Neuronal stem cell (in vitro differentiated cells): Measurements from ENCODE around the gene NDN.

ENCODE experiments used
- DNase-seq: peaks from one replicate; pipeline ENCODE4 v3.0.0-alpha.2; 2013; ENCODE audit warnings: low spot score
- H2AFZ ChIP-seq: one replicate; pipeline ENCODE4 v1.6.1; 2013; ENCODE audit warnings: mild to moderate bottlenecking, low read length, inconsistent platforms
- H2AK5ac ChIP-seq: 2 replicates; pipeline ENCODE4 v1.6.1; 2013; ENCODE audit warnings: low read depth, mild to moderate bottlenecking, inconsistent platforms, low read length, moderate library complexity, mixed read lengths
- H2BK120ac ChIP-seq: 2 replicates; pipeline ENCODE4 v1.6.1; 2013; ENCODE audit warnings: low read depth, mild to moderate bottlenecking, inconsistent platforms, low read length, moderate library complexity, mixed read lengths
- H2BK12ac ChIP-seq: one replicate; pipeline ENCODE4 v1.6.1; 2013; ENCODE audit warnings: low read length, inconsistent platforms
- H2BK15ac ChIP-seq: 2 replicates; pipeline ENCODE4 v1.6.1; 2013; ENCODE audit warnings: mild to moderate bottlenecking, low read length, inconsistent platforms, mixed read lengths
- H2BK5ac ChIP-seq: one replicate; pipeline ENCODE4 v1.6.1; 2013; ENCODE audit warnings: inconsistent platforms, mild to moderate bottlenecking, low read length, moderate library complexity
- H3K14ac ChIP-seq: one replicate; pipeline ENCODE4 v1.6.1; 2013; ENCODE audit warnings: low read length, inconsistent platforms
- H3K18ac ChIP-seq: 2 replicates; pipeline ENCODE4 v1.6.1; 2013; ENCODE audit warnings: low read length, inconsistent platforms
- H3K23ac ChIP-seq: 2 replicates; pipeline ENCODE4 v1.6.1; 2013; ENCODE audit warnings: low read depth, mild to moderate bottlenecking, mixed read lengths, low read length, inconsistent platforms; ENCODE audit not compliant: poor library complexity
- H3K27ac ChIP-seq: replicated peaks from 3 replicates; pipeline ENCODE4 v1.5.1; 2013; ENCODE audit warnings: low read length, inconsistent platforms
- H3K27me3 ChIP-seq, 3 experiments: 2 replicates each; pipeline ENCODE4 v1.6.1; 2013; ENCODE audit warnings: low read length in 3 of 3, mild to moderate bottlenecking in 2 of 3, inconsistent platforms in 1 of 3, low read depth in 1 of 3, mixed read lengths in 1 of 3, moderate library complexity in 1 of 3; ENCODE audit not compliant: control insufficient read depth in 3 of 3, insufficient read depth in 3 of 3
- H3K36me3 ChIP-seq, 2 donors: replicated peaks in 1 of 2; 2 replicates each; pipeline ENCODE4 v1.6.1; 2013; ENCODE audit warnings: low read length in 2 of 2; ENCODE audit not compliant: control insufficient read depth in 2 of 2, insufficient read depth in 2 of 2
- H3K4ac ChIP-seq: 2 replicates; pipeline ENCODE4 v1.6.1; 2013; ENCODE audit warnings: inconsistent platforms, mild to moderate bottlenecking, low read length, moderate library complexity
- H3K4me1 ChIP-seq, 2 donors: 1 replicate in 1 of 2; 2 replicates in 1 of 2; pipeline ENCODE4 v1.6.1; 2013; ENCODE audit warnings: low read length in 2 of 2, low read depth in 1 of 2; ENCODE audit not compliant: control insufficient read depth in 2 of 2, insufficient read depth in 1 of 2
- H3K4me2 ChIP-seq: one replicate; pipeline ENCODE4 v1.6.1; 2013; ENCODE audit warnings: mild to moderate bottlenecking, low read length, inconsistent platforms; ENCODE audit not compliant: insufficient read depth, poor library complexity, severe bottlenecking
- H3K4me3 ChIP-seq, 2 donors: 2 replicates each; pipeline ENCODE4 v1.5.1; 2013; ENCODE audit warnings: low read length in 2 of 2, mild to moderate bottlenecking in 2 of 2, inconsistent platforms in 1 of 2, moderate library complexity in 1 of 2
- H3K79me1 ChIP-seq: one replicate; pipeline ENCODE4 v1.6.1; 2013; ENCODE audit warnings: low read depth, mild to moderate bottlenecking, inconsistent platforms, low read length, moderate library complexity
- H3K9ac ChIP-seq: one replicate; pipeline ENCODE4 v1.6.1; 2013; ENCODE audit warnings: mild to moderate bottlenecking, low read depth, low read length, inconsistent platforms; ENCODE audit not compliant: poor library complexity
- H3K9me3 ChIP-seq, 2 donors: replicated peaks in 1 of 2; 2 replicates each; pipeline versions ENCODE3 to v1.6.1; 2013; ENCODE audit warnings: low read length in 2 of 2, mild to moderate bottlenecking in 2 of 2, inconsistent platforms in 1 of 2, low read depth in 1 of 2, mixed read lengths in 1 of 2, moderate library complexity in 1 of 2; ENCODE audit not compliant: control insufficient read depth in 2 of 2, insufficient read depth in 1 of 2
- H4K8ac ChIP-seq: one replicate; pipeline ENCODE4 v1.6.1; 2013; ENCODE audit warnings: low read depth, mild to moderate bottlenecking, inconsistent platforms, low read length, moderate library complexity
- H4K91ac ChIP-seq: one replicate; pipeline ENCODE4 v1.6.1; 2013; ENCODE audit warnings: low read length, low read depth, mild to moderate bottlenecking, inconsistent platforms; ENCODE audit not compliant: poor library complexity
- WGBS, 2 donors: extraction: QIAGEN DNeasy Blood & Tissue Kit; methylation state at CpG; one replicate each; pipeline ENCODE4 v1.1.7; 2013; ENCODE audit warnings: missing lambda C conversion rate in 2 of 2, mixed read lengths in 1 of 2; ENCODE audit not compliant: insufficient read length in 2 of 2, insufficient replicate concordance in 1 of 2; ENCODE audit errors: extremely low coverage in 2 of 2; 5-methylcytosine and 5-hydroxymethylcytosine counted together

The NDN gene

DNA sequence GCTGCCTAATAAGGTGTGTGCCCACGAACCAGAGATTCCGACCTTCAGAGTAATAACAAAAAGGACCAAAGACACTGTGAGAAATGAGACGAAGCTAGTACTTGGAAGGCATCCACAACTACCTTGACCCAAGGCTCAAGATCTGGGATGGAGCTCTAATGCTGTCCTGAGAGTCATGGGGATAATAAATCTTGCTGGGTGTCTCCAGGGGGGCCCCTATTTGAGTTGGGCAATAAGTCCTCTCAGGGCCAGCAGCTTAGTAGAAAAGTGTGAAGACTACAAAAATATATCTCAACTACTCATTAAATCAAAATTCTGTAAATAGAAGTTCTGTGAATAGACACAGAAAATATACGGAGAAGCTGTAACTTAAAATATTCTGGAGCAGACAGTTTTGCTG lies 2.9 kb upstream of the NDN start:
- Histone ChIP-seq H3K27ac (no peak overlapping the region), H3K4me3 (no peak overlapping the region), H3K18ac (no peak overlapping the region), H3K27me3 (no peaks in the 10 kb centered on the region), H3K4ac (no peak overlapping the region), H3K4me1 (peaks cover 9 to 16% of the 10 kb centered on the region in 2 donors), H3K9me3 (peaks cover 0 to 14% of the 10 kb centered on the region in 2 donors), H3K14ac (no peak overlapping the region), H2BK120ac (no peak overlapping the region), H3K79me1 (peaks cover 3% of the 10 kb centered on the region), H2BK5ac (no peak overlapping the region), H3K23ac (no peak overlapping the region), H3K9ac (no peak overlapping the region), H2BK15ac (no peak overlapping the region), H2BK12ac (no peak overlapping the region), H4K91ac (no peak overlapping the region), H3K36me3 (peaks cover 0 to 9% of the 10 kb centered on the region in 2 donors), H2AFZ (peak overlapping the region; percentile 55), H4K8ac (no peak overlapping the region), H3K4me2 (no peak overlapping the region), H2AK5ac (no peak overlapping the region)
- WGBS, 2 donors = no CpG with 5 or more reads among the region's 4 CpGs
- DNase-seq = no peak

DNA sequence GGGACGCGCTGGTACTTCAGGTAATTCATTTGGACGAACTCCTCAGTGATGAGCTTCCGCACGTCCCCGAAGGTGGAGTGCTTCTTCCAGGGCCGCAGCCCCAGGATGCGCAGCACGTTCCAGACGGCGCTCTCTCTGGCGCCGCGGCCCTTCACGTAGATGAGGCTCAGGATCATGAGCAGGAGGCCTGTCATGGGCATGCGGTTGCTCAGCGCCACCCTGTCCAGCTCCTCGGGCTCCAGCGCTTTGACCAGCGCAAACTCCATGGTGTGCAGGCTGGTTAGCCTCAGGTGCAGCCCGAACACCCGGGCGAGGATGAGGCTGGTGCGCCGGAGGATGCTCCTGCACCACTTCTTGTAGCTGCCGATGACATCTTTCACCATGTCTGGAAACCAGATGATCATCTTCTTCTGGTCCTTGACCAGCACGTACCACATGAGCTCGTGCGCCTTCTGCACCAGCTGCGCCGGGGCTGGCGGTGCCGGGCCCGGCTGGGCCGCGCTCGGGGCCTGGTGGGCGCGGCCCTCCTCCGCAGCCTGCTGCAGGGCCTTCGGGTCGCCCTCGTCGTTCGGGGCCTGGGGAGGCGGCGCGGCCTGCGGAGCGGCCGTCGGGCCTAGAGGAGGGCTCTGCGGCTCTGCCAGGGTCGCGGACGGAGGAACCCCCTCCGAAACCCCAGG lies 501 bp downstream of the NDN start:
- no peaks in the 10 kb centered on the region for H3K27me3 ChIP-seq
- no peak for DNase-seq
- no peak overlapping the region for H3K27ac ChIP-seq
- H3K18ac ChIP-seq = peak overlapping the region; percentile 82
- H3K4me1 ChIP-seq = peaks cover 9 to 16% of the 10 kb centered on the region in 2 donors
- WGBS, 2 donors = no CpG with 5 or more reads among the region's 57 CpGs
- peaks cover 3% of the 10 kb centered on the region for H3K79me1 ChIP-seq
- peak overlapping the region; percentile 70 for H2AK5ac ChIP-seq
- H2BK5ac ChIP-seq = peak overlapping the region; percentile 31
- H3K9me3 ChIP-seq = peaks cover 0 to 6% of the 10 kb centered on the region in 2 donors
- peak overlapping the region; percentile 76 for H3K23ac ChIP-seq
- H3K4ac ChIP-seq = no peak overlapping the region
- H3K4me3 ChIP-seq = peak overlapping the region; percentile 69 to 87
- H4K8ac ChIP-seq = no peak overlapping the region
- no peak overlapping the region for H3K14ac ChIP-seq
- no peak overlapping the region for H2BK12ac ChIP-seq
- no peak overlapping the region for H2BK15ac ChIP-seq
- H3K4me2 ChIP-seq = peak overlapping the region; percentile 65
- H2BK120ac ChIP-seq = no peak overlapping the region
- peak overlapping the region; percentile 86 for H3K9ac ChIP-seq
- peak overlapping the region; percentile 60 for H2AFZ ChIP-seq
- H3K36me3 ChIP-seq = peaks cover 0 to 12% of the 10 kb centered on the region in 2 donors
- peak overlapping the region; percentile 82 for H4K91ac ChIP-seq

GRCh38 chr15:23671481-23671880 lies 15.6 kb downstream of the NDN start:
- Histone ChIP-seq H3K18ac (no peak overlapping the region), H4K91ac (no peak overlapping the region), H2BK12ac (no peak overlapping the region), H3K27me3 (no peaks in the 10 kb centered on the region), H3K4ac (no peak overlapping the region), H3K9me3 (peaks cover 0 to 3% of the 10 kb centered on the region in 2 donors), H3K79me1 (no peaks in the 10 kb centered on the region), H3K23ac (no peak overlapping the region), H2BK5ac (no peak overlapping the region), H3K4me3 (no peak overlapping the region), H2AK5ac (no peak overlapping the region), H3K4me2 (no peak overlapping the region), H2AFZ (no peak overlapping the region), H2BK15ac (no peak overlapping the region), H3K4me1 (no peaks in the 10 kb centered on the region), H3K9ac (no peak overlapping the region), H3K14ac (no peak overlapping the region), H3K36me3 (no peaks in the 10 kb centered on the region), H4K8ac (no peak overlapping the region), H3K27ac (no peak overlapping the region), H2BK120ac (no peak overlapping the region)
- WGBS, 2 donors = no CpG with 5 or more reads among the region's 3 CpGs
- DNase-seq = no peak

- Histone ChIP-seq H2BK12ac (no peak overlapping the region), H3K18ac (no peak overlapping the region), H3K36me3 (no peaks in the 10 kb centered on the region), H2AK5ac (no peak overlapping the region), H4K8ac (no peak overlapping the region), H3K4me3 (no peak overlapping the region), H2BK15ac (no peak overlapping the region), H3K79me1 (no peaks in the 10 kb centered on the region), H3K27ac (no peak overlapping the region), H3K23ac (no peak overlapping the region), H3K27me3 (no peaks in the 10 kb centered on the region), H3K4me2 (no peak overlapping the region), H3K4me1 (no peaks in the 10 kb centered on the region), H3K4ac (no peak overlapping the region), H3K9ac (no peak overlapping the region), H2BK120ac (no peak overlapping the region), H3K9me3 (peaks cover 0 to 3% of the 10 kb centered on the region in 2 donors), H2AFZ (no peak overlapping the region), H4K91ac (no peak overlapping the region), H2BK5ac (no peak overlapping the region), H3K14ac (no peak overlapping the region)
- DNase-seq = no peak
- WGBS, 2 donors = no CpG with 5 or more reads among the region's 1 CpG
Measured at GRCh38 chr15:23670970-23671369, 16.1 kb downstream of the NDN start.
